Retinal pigment epithelial cell (primary cell): ENCODE measurements around the gene VEGFA.

Experiments
- DNase-seq: peaks from one replicate; pipeline ENCODE4 v3.0.0-alpha.2; 2010; ENCODE audit warnings: low read depth
- H3K4me3 ChIP-seq: 2 replicates; pipeline ENCODE4 v1.5.1; 2011; ENCODE audit warnings: mild to moderate bottlenecking, low read length, control low read depth, moderate library complexity
- TF ChIP-seq, protein P1 (sequence below): conservative IDR thresholded peaks from 2 replicates; pipeline ENCODE4 v1.5.1; 2011; ENCODE audit warnings: low read depth, low read length, control low read depth, inconsistent platforms

The VEGFA gene

DNA sequence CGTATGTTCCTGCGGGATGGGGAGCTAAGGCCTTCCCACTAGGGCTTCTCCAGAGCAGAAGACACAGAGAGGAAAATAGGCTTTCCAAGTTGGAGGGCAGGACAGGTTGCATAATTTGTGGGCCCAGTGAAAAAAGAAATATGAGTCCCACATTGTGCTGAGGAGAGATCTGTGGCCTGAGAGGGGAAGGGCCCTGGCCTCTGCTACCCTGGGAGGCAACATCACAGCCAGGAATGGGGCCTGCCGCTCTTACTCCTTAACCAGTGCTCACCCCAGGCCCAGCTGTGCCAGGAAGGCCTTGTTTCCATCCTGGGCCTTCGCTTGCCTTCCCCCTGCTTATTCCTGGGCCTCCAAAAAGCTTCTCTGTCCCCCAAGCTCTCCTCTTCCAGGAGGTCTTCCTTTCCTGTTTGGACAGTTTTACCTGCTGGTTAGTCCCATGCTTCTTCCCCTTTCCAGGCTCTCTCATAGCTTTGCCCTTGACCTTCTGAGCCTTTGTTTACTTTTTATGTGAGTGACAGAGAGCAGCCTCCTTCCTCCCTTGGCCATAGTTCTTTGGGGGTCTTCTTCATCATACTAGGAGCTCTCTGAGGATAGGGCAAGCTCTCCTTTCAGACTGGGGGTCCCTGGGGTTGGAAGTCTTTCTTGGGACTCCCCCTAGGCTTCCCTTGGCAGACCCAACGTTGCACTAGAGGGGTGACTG, 26.2 kb upstream of the VEGFA start:
- TF ChIP-seq, protein P1, sequence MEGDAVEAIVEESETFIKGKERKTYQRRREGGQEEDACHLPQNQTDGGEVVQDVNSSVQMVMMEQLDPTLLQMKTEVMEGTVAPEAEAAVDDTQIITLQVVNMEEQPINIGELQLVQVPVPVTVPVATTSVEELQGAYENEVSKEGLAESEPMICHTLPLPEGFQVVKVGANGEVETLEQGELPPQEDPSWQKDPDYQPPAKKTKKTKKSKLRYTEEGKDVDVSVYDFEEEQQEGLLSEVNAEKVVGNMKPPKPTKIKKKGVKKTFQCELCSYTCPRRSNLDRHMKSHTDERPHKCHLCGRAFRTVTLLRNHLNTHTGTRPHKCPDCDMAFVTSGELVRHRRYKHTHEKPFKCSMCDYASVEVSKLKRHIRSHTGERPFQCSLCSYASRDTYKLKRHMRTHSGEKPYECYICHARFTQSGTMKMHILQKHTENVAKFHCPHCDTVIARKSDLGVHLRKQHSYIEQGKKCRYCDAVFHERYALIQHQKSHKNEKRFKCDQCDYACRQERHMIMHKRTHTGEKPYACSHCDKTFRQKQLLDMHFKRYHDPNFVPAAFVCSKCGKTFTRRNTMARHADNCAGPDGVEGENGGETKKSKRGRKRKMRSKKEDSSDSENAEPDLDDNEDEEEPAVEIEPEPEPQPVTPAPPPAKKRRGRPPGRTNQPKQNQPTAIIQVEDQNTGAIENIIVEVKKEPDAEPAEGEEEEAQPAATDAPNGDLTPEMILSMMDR, result no peak
- DNase-seq, result no peak
- H3K4me3 ChIP-seq, result no peak overlapping the region

DNA sequence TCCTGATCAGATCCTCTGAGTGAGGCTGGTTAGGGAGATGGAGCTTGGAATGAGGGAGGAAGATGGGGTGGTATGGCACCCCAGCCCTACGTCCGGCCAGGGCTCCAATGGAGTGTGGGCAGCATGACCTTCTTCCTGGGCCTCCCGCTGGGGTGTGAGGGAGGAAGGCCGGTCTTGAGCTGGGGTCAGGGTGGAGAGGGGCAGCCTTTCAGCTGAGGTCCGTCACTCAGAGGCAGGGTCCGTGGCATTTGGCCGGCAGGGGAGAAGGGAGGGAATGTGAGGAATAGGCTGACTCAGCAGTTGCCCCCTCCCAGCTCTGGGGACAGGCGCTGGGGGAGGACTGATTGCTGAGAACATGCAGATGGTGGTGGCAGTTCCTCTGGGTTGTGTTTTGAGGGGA, 25.5 kb upstream of the VEGFA start:
- DNase-seq, result no peak
- no peak overlapping the region for H3K4me3 ChIP-seq
- TF ChIP-seq, protein P1, result no peak

DNA sequence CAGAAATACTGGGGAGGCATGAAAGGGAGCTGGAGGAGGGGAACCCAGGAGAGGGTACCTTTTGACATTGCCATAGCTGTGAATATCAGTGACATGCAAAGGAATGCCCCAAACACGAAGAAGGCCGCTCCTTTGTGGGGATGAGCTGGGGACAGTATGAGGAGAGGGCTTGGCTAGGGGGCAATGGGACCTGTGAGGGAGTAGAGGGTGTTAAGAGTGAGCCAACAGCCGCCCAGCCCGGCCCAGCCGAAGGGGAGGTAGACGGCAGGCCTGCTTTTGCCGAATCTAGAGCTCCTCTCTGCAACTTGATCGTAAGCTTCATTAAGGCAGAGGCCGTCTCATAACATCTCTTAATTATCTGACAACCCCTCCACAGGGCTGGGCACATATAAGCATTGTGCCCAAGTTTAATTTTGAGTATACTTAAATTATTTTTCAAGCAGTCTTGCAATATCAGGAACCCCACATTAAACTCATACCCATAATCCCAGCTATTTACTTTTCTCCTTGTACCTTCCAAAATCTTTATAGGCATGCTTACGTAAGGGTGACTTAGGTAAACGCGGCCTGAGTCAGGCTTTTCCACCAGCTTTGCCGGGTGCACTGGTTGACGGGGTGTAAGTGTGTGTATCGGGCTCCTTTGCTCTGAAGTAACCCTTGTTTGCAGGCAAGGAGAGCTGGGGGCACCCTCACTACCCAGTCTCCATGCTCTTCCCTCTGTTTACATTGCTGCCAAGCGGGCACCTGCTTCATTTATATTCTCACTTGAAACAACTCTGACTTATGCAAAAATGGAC, 24.9 kb upstream of the VEGFA start:
- DNase-seq, result no peak
- TF ChIP-seq, protein P1, result no peak
- no peak overlapping the region for H3K4me3 ChIP-seq

DNA sequence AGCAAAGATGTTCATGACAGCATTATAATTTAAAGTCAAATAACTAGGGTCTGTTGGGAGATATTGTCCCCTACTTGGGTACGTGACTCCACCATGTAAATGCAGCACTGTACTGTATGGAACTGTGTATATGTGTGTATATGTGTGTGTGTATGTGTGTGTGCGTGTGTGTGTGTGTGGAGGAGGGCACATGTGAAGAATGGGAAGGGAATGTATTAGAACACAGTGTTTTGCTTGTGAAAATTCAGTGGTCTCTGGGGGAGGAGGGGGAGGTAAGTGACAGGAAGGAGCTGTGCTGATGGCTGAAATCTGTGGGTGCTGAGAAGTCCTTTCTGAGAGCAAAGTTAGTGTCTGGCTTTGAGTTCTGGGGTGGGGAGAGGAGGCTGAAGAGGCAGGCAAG, 23.9 kb upstream of the VEGFA start:
- no peak overlapping the region for H3K4me3 ChIP-seq
- TF ChIP-seq, protein P1, result no peak
- DNase-seq, result no peak

DNA sequence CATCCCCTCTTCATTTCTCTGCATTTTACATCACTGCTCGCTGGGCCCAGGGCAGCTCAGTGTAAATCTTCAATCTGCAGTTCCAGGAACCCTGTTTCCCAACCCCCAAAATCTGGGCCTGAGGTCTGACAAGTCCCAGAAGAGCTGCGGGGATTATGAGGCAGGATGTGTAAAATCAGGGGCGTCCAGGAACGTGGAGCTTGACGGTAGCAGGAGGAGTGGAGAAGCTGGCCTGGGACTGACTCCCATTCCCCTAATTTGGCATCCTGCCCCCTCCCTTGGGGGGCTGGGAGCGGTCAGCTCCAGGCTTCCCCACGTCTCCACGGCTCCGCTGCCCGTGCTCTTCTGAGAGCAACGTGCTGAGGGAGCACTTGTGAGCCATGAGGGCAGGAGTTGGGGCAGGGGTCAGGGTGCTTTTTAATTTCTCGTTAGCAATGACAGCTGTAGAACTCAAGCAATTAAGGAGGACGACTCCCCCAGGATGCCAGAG, 23.4 kb upstream of the VEGFA start:
- TF ChIP-seq, protein P1, result no peak
- no peak for DNase-seq
- H3K4me3 ChIP-seq, result no peak overlapping the region

DNA sequence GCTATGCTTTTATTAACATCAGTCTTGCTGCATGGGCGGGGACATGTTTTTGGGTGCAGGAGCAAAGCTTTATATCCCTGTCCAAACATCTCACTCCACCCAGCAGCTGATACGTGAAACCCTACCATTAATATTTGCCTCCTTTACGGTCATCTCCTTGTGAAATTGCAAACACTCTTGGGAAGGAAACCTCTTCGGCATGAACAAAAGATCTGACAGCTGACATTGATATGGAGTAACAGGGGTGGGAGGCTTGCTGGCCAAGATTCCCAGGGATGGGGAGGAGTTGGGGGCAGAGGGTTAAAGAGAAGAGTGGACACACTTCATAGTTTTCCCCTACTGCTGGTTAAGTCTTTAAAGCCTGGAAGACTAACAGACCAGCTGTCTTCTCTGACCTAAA, 22.2 kb upstream of the VEGFA start:
- no peak overlapping the region for H3K4me3 ChIP-seq
- TF ChIP-seq, protein P1, result no peak
- no peak for DNase-seq
